Measurements from ENCODE around the gene TOM1L1.

Gene TOM1L1

DNA sequence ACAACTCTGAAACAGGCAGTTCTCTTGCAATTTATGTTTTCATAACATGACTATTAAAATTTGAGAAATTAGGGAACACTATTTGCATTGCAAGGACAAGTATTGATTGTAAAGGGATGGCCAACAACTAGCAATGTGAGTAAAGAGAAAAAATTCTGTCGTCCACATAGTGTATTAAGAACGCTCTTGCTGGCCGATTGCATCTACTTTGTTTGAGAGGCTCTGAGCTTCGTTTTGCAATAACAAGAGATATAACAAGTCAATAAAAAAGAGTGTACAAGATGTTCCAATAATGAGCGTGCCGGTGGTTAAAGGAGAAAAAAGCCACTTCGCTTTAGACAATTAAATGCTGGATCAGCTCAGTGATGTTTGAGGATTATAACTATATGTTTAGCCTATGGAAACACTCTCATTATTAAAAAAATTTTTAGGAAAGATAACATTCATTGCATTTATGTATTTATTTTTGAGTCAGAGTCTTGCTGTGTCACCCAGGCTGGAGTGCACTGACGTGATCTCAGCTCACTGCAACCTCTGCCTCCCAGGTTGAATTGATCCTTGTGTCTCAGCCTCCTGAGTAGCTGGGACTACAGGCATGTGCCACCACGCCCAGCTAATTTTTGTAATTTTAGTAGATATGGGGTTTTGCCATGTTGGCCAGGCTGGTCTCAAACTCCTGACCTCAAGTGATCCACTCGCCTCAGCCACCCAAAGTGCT is 19.2 kb upstream of the TOM1L1 start:
- H3K4me3 Mint-ChIP-seq, result no peak overlapping the region
- TF ChIP-seq, protein P1, sequence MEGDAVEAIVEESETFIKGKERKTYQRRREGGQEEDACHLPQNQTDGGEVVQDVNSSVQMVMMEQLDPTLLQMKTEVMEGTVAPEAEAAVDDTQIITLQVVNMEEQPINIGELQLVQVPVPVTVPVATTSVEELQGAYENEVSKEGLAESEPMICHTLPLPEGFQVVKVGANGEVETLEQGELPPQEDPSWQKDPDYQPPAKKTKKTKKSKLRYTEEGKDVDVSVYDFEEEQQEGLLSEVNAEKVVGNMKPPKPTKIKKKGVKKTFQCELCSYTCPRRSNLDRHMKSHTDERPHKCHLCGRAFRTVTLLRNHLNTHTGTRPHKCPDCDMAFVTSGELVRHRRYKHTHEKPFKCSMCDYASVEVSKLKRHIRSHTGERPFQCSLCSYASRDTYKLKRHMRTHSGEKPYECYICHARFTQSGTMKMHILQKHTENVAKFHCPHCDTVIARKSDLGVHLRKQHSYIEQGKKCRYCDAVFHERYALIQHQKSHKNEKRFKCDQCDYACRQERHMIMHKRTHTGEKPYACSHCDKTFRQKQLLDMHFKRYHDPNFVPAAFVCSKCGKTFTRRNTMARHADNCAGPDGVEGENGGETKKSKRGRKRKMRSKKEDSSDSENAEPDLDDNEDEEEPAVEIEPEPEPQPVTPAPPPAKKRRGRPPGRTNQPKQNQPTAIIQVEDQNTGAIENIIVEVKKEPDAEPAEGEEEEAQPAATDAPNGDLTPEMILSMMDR (IDR thresholded peaks at IDR 0.05; ENCODE audit: unreplicated experiment in 3 of 3), result no peak
- H3K27me3 Mint-ChIP-seq (ENCODE audit: low read depth), result no peaks in the 10 kb centered on the region

DNA sequence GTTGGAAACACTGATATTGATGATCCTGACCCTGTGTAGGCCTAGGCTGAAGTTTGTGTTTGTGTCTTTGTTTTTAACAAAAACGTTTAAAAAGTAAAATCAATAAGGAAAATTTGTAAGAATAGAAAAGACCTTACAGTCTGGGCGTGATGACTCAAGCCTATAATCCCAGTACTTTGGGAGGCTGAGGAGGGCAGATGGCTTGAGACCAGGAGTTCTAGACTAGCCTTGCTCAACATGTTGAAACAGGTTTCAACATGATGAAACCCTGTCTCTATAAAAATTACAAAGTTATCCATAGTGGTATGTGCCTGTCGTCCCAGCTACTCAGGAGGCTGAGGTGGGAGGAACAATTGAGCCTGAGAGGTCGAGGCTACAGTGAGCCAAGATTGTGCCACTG is 18.3 kb upstream of the TOM1L1 start:
- TF ChIP-seq, protein P1 (IDR thresholded peaks at IDR 0.05; ENCODE audit: unreplicated experiment in 3 of 3), result no peak
- no peaks in the 10 kb centered on the region for H3K4me1 Mint-ChIP-seq
- H3K36me3 Mint-ChIP-seq (ENCODE audit: low read depth), result no peaks in the 10 kb centered on the region
- H3K27me3 Mint-ChIP-seq (ENCODE audit: low read depth), result no peaks in the 10 kb centered on the region
- H3K9me3 Mint-ChIP-seq, result peaks cover 3% of the 10 kb centered on the region
- no peak overlapping the region for H3K27ac Mint-ChIP-seq
- H3K4me3 Mint-ChIP-seq, result no peak overlapping the region

More for the DNA sequence above, 19.2 kb upstream of the TOM1L1 start:
- Mint-ChIP-seq H3K9me3 (peaks cover 3% of the 10 kb centered on the region), H3K4me1 (no peaks in the 10 kb centered on the region), H3K36me3 (ENCODE audit: low read depth) (no peaks in the 10 kb centered on the region), H3K27ac (no peak overlapping the region)

DNA sequence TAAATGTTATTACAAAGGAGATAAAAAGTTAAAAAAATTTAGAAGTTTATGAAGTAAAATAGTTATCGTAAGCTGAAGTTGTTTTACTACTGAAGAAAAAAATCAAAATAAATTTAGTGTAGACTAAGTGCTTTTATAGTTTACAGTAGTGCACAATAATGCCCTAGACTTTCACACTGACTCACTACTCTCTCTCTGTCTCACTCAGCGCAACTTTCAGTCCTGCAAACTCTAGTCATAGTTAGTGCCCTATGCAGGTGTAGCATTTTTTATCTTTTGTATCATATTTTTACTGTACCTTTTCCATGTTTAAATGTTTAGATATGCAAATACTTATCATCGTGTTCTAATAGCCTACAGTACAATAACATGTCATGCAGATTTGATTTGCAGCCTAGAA is 17.7 kb upstream of the TOM1L1 start:
- Mint-ChIP-seq H3K36me3 (ENCODE audit: low read depth) (no peaks in the 10 kb centered on the region), H3K9me3 (no peaks in the 10 kb centered on the region), H3K27ac (no peak overlapping the region), H3K27me3 (ENCODE audit: low read depth) (no peaks in the 10 kb centered on the region), H3K4me3 (no peak overlapping the region), H3K4me1 (no peaks in the 10 kb centered on the region)
- TF ChIP-seq, protein P1 (IDR thresholded peaks at IDR 0.05; ENCODE audit: unreplicated experiment in 3 of 3), result no peak

DNA sequence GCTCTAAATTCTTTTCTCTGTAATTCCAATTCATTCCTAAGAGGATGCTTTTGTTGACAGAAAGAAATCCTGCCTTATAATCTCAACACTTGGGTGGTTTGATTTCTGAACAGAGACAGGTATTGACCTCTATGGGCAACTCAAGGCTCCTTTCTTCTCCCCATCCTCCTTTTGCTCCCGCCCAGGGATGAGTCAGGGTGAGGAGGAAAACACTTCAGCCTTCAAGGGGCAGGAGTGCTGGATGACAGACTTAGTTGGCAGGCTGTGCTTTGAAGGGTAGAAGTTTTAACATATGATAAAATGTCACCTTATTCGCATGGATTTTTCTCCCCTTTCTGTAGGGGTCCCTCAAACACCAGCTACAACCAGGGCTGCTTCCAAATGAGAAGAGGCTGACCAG is 16.7 kb upstream of the TOM1L1 start:
- Mint-ChIP-seq H3K27me3 (ENCODE audit: low read depth) (no peaks in the 10 kb centered on the region), H3K36me3 (ENCODE audit: low read depth) (no peaks in the 10 kb centered on the region), H3K27ac (no peak overlapping the region), H3K4me1 (no peaks in the 10 kb centered on the region), H3K9me3 (no peaks in the 10 kb centered on the region), H3K4me3 (no peak overlapping the region)
- TF ChIP-seq, protein P1 (IDR thresholded peaks at IDR 0.05; ENCODE audit: unreplicated experiment in 3 of 3), result no peak

DNA sequence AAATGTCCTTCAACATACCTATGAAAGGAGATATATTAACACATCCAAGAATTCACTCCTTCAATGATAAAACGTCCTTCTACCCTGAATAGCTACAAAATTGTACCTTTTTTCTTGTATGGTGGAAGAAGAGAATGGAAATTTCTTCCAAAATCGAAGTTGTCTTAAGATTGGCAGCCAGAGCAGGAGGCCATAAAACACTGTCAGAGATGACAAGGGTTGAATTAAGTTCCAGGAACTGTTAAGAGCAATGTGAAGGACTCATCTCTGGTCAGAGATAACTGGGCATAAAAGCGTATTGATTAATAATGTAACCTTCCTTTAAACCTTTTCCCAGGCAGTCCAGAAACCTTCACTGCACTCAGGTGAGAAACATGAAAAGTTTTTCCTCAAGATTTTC is 12.9 kb upstream of the TOM1L1 start:
- Mint-ChIP-seq H3K4me1 (peaks cover 5% of the 10 kb centered on the region), H3K4me3 (no peak overlapping the region), H3K27ac (no peak overlapping the region), H3K36me3 (ENCODE audit: low read depth) (no peaks in the 10 kb centered on the region), H3K27me3 (ENCODE audit: low read depth) (no peaks in the 10 kb centered on the region), H3K9me3 (no peaks in the 10 kb centered on the region)
- TF ChIP-seq, protein P1 (IDR thresholded peaks at IDR 0.05; ENCODE audit: unreplicated experiment in 3 of 3), result no peak

DNA sequence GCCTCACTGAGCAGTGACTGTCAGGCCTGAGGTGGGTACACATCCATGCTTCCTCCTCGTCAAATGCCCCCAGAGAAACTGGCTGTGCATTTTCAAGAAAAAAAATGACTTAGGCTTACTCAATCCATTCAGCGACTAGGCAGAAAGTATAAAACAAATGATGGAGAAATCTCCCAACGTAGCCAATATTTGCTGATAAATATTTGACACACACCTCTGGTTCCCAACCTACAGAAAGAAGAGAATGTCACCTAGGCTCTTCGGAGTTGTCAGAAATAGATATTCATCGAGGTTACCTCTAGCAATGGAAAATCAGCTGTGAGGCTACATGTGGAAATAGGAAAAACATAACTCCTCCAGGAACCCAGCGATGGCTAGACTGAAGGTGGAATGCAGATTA is 12.4 kb upstream of the TOM1L1 start:
- Mint-ChIP-seq H3K4me3 (no peak overlapping the region), H3K9me3 (no peaks in the 10 kb centered on the region), H3K27me3 (ENCODE audit: low read depth) (no peaks in the 10 kb centered on the region), H3K4me1 (peaks cover 5% of the 10 kb centered on the region), H3K36me3 (ENCODE audit: low read depth) (no peaks in the 10 kb centered on the region), H3K27ac (no peak overlapping the region)
- TF ChIP-seq, protein P1 (IDR thresholded peaks at IDR 0.05; ENCODE audit: unreplicated experiment in 3 of 3), result no peak
